ENCODE measurements around the gene FITM2.

- TF ChIP-seq CTCF (IDR thresholded peaks at IDR 0.05) (no peak), POLR2A (IDR thresholded peaks at IDR 0.05) (no peak)
These were observed 23.3 kb upstream of the FITM2 start for GRCh38 chr20:44334306-44334705.
